IMR-90 (cell line): Measurements from ENCODE around the gene PAX5.

ENCODE experiments used
- CTCF ChIP-seq: conservative IDR thresholded peaks from 2 replicates; pipeline ENCODE4 v1.5.1; 2012; ENCODE audit warnings: mild to moderate bottlenecking, low read depth, low read length, improper control_type of control experiment
- FOS ChIP-seq: fragments of 150-350 bp; IDR thresholded peaks from 2 replicates; pipeline ENCODE4 v1.6.1; 2016; ENCODE audit warnings: low read depth, low read length
- MXI1 ChIP-seq: IDR thresholded peaks from 2 replicates; pipeline ENCODE4 v1.6.1; 2012; ENCODE audit warnings: low read depth, mild to moderate bottlenecking, low read length, moderate library complexity, borderline replicate concordance
- SMC3 ChIP-seq: fragments of 150-350 bp; IDR thresholded peaks from 2 replicates; pipeline ENCODE4 v1.6.1; 2016; ENCODE audit warnings: low read depth, mild to moderate bottlenecking, antibody characterized with exemption, low read length, moderate library complexity
- USF2 ChIP-seq: fragments of 150-350 bp; IDR thresholded peaks from 2 replicates; pipeline ENCODE4 v1.6.1; 2017; ENCODE audit warnings: mild to moderate bottlenecking, antibody characterized with exemption, low read length, low read depth

- no peak for TF ChIP-seq FOS
- TF ChIP-seq USF2: no peak
- no peak for TF ChIP-seq CTCF
- TF ChIP-seq MXI1: no peak
- TF ChIP-seq SMC3: no peak
Observed at GRCh38 chr9:36847781-36848673, 186.0 kb downstream of the PAX5 start.
